ENCODE data around the gene PDS5B. TPM values are rescaled to one million over a fixed set of nuclear protein-coding genes. Genes with fewer than 3 reads are reported as not detected.
A peak's percentile ranks its signal among the peaks of the same experiment; 100 is the strongest.

The PDS5B gene
- total and polyA plus RNA-seq, 3 experiments from 2014 or later: 39.4 to 55.1 (median 45.4) TPM

DNA sequence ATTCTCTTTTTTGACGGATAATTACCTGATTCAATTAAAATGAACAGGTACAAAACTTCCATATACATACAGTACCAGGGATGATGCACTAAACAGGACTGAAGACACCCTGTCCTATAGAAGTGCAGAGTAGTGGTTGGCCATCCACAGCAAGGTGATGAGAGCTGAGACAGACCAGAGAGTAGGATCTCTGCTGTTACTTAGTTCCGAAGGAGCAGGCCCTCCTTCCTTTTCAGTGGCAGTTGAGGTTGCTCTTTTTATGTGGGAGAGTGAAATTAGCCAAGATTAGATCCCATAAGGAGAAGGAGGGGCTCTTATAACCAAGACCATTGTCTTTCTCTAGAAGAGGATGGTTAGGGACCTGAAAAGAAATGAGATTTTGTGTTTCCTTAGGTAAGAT is 4.0 kb downstream of the PDS5B start:
- no peak overlapping the region for H3K27ac ChIP-seq (ENCODE audit: low read depth, low read length)
- no peak overlapping the region for H3K4me3 ChIP-seq (ENCODE audit: low read length)
- ChIA-PET CTCF (interaction anchor here (0.9 to 1.4 kb wide), 2 partner anchors 49 to 52 kb away, joined by 4 to 5 read pairs; no protein-coding TSS in a partner anchor), POLR2A (no interaction called here)
- H3K4me3 Mint-ChIP-seq: peak overlapping the region in 1 of 7 donors; percentile 14
- no peaks in the 10 kb centered on the region for H3K9me3 Mint-ChIP-seq
- no peaks in the 10 kb centered on the region for H3K9me3 ChIP-seq (ENCODE audit: low read length)
- no peak for DNase-seq
- peaks cover 18% of the 10 kb centered on the region for H3K4me1 ChIP-seq (ENCODE audit: insufficient read depth, low read length)
- peaks cover 0 to 1% of the 10 kb centered on the region in 2 donors for H3K27me3 Mint-ChIP-seq
- H3K27ac Mint-ChIP-seq: peak overlapping the region in 1 of 8 donors; percentile 3
- H3K36me3 Mint-ChIP-seq: peaks cover 0 to 11% (median 0%) of the 10 kb centered on the region in 3 donors
- no peaks in the 10 kb centered on the region for H3K27me3 ChIP-seq (ENCODE audit: insufficient read depth, low read length, poor library complexity, severe bottlenecking)
- peaks cover 58 to 80% (median 77%) of the 10 kb centered on the region in 3 donors for H3K4me1 Mint-ChIP-seq
- no peaks in the 10 kb centered on the region for H3K36me3 ChIP-seq (ENCODE audit: insufficient read depth, low read length)

DNA sequence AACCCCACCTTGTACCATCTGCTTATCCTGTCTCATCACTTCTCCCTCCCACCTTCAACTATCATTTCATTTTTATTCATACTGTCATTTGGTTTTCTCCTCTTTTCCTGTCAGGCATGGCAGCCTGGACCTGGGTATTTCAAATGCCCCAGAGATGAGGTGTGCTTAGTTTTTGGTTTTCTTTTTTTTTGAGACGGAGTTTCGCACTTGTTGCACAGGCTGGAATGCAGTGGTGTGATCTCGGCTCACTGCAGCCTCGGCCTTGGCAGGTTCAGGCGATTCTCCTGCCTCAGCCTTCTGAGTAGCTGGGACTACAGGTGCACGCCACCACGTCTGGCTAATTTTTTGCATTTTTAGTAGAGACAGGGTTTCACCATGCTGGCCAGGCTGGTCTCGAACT is 5.8 kb downstream of the PDS5B start:
- Mint-ChIP-seq H3K4me1 (peaks cover 68 to 90% (median 87%) of the 10 kb centered on the region in 3 donors), H3K36me3 (peaks cover 0 to 7% (median 0%) of the 10 kb centered on the region in 3 donors), H3K4me3 (no peak overlapping the region), H3K27me3 (peaks cover 0 to 1% of the 10 kb centered on the region in 2 donors), H3K27ac (no peak overlapping the region), H3K9me3 (no peaks in the 10 kb centered on the region)
- H3K36me3 ChIP-seq (ENCODE audit: insufficient read depth, low read length): no peaks in the 10 kb centered on the region
- ChIA-PET POLR2A (no interaction called here), CTCF (interaction anchor here (1.0 kb wide), 1 partner anchor 11 kb away, joined by 3 read pairs; no protein-coding TSS in a partner anchor)
- peaks cover 22% of the 10 kb centered on the region for H3K4me1 ChIP-seq (ENCODE audit: insufficient read depth, low read length)
- no peaks in the 10 kb centered on the region for H3K27me3 ChIP-seq (ENCODE audit: insufficient read depth, low read length, poor library complexity, severe bottlenecking)
- no peaks in the 10 kb centered on the region for H3K9me3 ChIP-seq (ENCODE audit: low read length)
- no peak overlapping the region for H3K4me3 ChIP-seq (ENCODE audit: low read length)
- H3K27ac ChIP-seq (ENCODE audit: low read depth, low read length): no peak overlapping the region
- DNase-seq: no peak

DNA sequence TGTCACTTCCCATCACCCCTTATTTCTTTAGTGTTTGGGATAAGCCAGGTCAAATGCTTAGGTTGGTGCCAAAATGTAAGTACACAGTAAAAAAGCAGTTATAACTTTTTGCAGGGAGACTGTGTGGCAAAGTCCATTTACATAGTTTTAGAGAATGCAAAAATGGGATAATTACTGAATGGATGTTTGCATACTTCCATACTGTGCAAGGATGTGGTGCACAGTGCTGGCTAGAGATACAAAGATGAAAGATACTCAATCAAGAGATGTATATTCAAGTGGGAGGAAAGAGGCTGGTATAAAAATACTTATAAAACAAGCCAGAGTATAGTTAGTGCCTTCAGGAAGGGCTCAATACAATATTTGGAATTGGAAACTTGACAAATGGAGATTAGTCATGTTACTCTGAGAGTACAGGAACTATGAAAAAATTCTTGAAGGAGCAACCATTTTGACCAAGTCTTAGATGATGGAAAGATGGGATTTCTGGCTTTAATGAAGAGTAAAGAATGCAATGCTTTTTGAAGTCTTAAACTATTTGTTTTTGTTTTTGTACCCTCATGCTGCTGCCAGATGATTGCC is 8.0 kb downstream of the PDS5B start:
- peak overlapping the region in 1 of 8 donors; percentile 2 for H3K27ac Mint-ChIP-seq
- no peak overlapping the region for H3K4me3 Mint-ChIP-seq
- Histone ChIP-seq H3K4me1 (ENCODE audit: insufficient read depth, low read length) (peaks cover 20% of the 10 kb centered on the region), H3K36me3 (ENCODE audit: insufficient read depth, low read length) (no peaks in the 10 kb centered on the region), H3K9me3 (ENCODE audit: low read length) (no peaks in the 10 kb centered on the region), H3K27ac (ENCODE audit: low read depth, low read length) (no peak overlapping the region), H3K4me3 (ENCODE audit: low read length) (no peak overlapping the region), H3K27me3 (ENCODE audit: insufficient read depth, low read length, poor library complexity, severe bottlenecking) (no peaks in the 10 kb centered on the region)
- no peaks in the 10 kb centered on the region for H3K36me3 Mint-ChIP-seq
- peaks cover 51 to 69% (median 69%) of the 10 kb centered on the region in 3 donors for H3K4me1 Mint-ChIP-seq
- ChIA-PET CTCF (interaction anchor here (1.0 kb wide), 1 partner anchor 13 kb away, joined by 4 read pairs; no protein-coding TSS in a partner anchor), POLR2A (no interaction called here)
- no peaks in the 10 kb centered on the region for H3K27me3 Mint-ChIP-seq
- DNase-seq: no peak
- H3K9me3 Mint-ChIP-seq: no peaks in the 10 kb centered on the region

GRCh38 chr13:32595306-32595705 is 9.1 kb downstream of the PDS5B start:
- Mint-ChIP-seq H3K9me3 (no peaks in the 10 kb centered on the region), H3K4me1 (peaks cover 50 to 66% (median 66%) of the 10 kb centered on the region in 3 donors), H3K36me3 (peaks cover 0 to 4% (median 0%) of the 10 kb centered on the region in 3 donors), H3K4me3 (no peak overlapping the region), H3K27me3 (no peaks in the 10 kb centered on the region), H3K27ac (no peak overlapping the region)
- ChIA-PET CTCF (interaction anchor here (0.6 to 1.3 kb wide), 3 partner anchors 8 to 990 kb away, joined by 3 to 4 read pairs (median 3); partner anchors contain the start of gene PDS5B), POLR2A (no interaction called here)
- H3K27ac ChIP-seq (ENCODE audit: low read depth, low read length): no peak overlapping the region
- peaks cover 14% of the 10 kb centered on the region for H3K4me1 ChIP-seq (ENCODE audit: insufficient read depth, low read length)
- no peaks in the 10 kb centered on the region for H3K9me3 ChIP-seq (ENCODE audit: low read length)
- H3K4me3 ChIP-seq (ENCODE audit: low read length): no peak overlapping the region
- H3K36me3 ChIP-seq (ENCODE audit: insufficient read depth, low read length): no peaks in the 10 kb centered on the region
- DNase-seq: no peak
- no peaks in the 10 kb centered on the region for H3K27me3 ChIP-seq (ENCODE audit: insufficient read depth, low read length, poor library complexity, severe bottlenecking)

GRCh38 chr13:32600890-32601289 is 14.6 kb downstream of the PDS5B start:
- H3K4me1 ChIP-seq (ENCODE audit: insufficient read depth, low read length): peaks cover 5% of the 10 kb centered on the region
- no peaks in the 10 kb centered on the region for H3K36me3 ChIP-seq (ENCODE audit: insufficient read depth, low read length)
- CTCF ChIA-PET: interaction anchor here (1.1 to 2.2 kb wide), 3 partner anchors 15 to 42 kb away, joined by 3 to 8 read pairs (median 3); partner anchors contain the start of gene PDS5B
- no peak overlapping the region for H3K4me3 Mint-ChIP-seq
- no peaks in the 10 kb centered on the region for H3K27me3 ChIP-seq (ENCODE audit: insufficient read depth, low read length, poor library complexity, severe bottlenecking)
- peaks cover 4 to 17% (median 8%) of the 10 kb centered on the region in 5 donors for H3K9me3 Mint-ChIP-seq
- H3K27ac ChIP-seq (ENCODE audit: low read depth, low read length): no peak overlapping the region
- no peak overlapping the region for H3K4me3 ChIP-seq (ENCODE audit: low read length)
- POLR2A ChIA-PET: no interaction called here
- H3K9me3 ChIP-seq (ENCODE audit: low read length): no peaks in the 10 kb centered on the region
- peaks cover 0 to 17% (median 8%) of the 10 kb centered on the region in 3 donors for H3K36me3 Mint-ChIP-seq
- H3K4me1 Mint-ChIP-seq: peaks cover 49 to 66% (median 62%) of the 10 kb centered on the region in 3 donors
- H3K27ac Mint-ChIP-seq: peak overlapping the region in 1 of 8 donors; percentile 27
- no peaks in the 10 kb centered on the region for H3K27me3 Mint-ChIP-seq
- DNase-seq: no peak

- H3K4me3 ChIP-seq (ENCODE audit: low read length): no peak overlapping the region
- no peak overlapping the region for H3K27ac ChIP-seq (ENCODE audit: low read depth, low read length)
- H3K4me1 ChIP-seq (ENCODE audit: insufficient read depth, low read length): no peaks in the 10 kb centered on the region
- Mint-ChIP-seq H3K27ac (peak overlapping the region in 1 of 8 donors; percentile 2), H3K4me1 (peaks cover 61 to 82% (median 74%) of the 10 kb centered on the region in 3 donors), H3K36me3 (peaks cover 5 to 36% (median 15%) of the 10 kb centered on the region in 3 donors), H3K4me3 (no peak overlapping the region), H3K9me3 (peaks cover 2 to 26% (median 20%) of the 10 kb centered on the region in 5 donors), H3K27me3 (no peaks in the 10 kb centered on the region)
- no peaks in the 10 kb centered on the region for H3K36me3 ChIP-seq (ENCODE audit: insufficient read depth, low read length)
- CTCF ChIA-PET: interaction anchor here (1.1 kb wide), 1 partner anchor 42 kb away, joined by 3 read pairs; no protein-coding TSS in a partner anchor
- POLR2A ChIA-PET: no interaction called here
- no peaks in the 10 kb centered on the region for H3K27me3 ChIP-seq (ENCODE audit: insufficient read depth, low read length, poor library complexity, severe bottlenecking)
- no peaks in the 10 kb centered on the region for H3K9me3 ChIP-seq (ENCODE audit: low read length)
- no peak for DNase-seq
Measured at GRCh38 chr13:32609428-32609827, 23.2 kb downstream of the PDS5B start.

DNA sequence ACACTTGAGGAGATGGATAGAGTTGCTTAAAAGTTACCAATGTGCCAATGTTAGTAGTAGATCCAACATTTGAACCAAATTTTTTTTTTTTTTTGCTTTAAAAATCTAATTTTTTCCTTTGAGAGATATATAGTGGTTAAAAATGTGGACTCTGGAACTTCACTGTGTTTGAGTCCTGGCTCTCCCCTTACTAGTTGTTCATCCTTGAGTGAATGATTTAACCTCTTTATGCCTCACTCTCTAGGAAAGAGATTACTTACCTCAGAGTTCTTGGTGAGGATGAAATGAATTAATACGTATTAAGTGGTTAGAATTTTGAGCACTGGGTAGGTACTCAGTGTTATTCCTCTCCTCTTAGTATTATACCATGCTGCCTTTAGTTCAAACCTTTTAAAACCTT is 24.3 kb downstream of the PDS5B start:
- Mint-ChIP-seq H3K27ac (peak overlapping the region in 1 of 8 donors; percentile 0), H3K4me1 (peaks cover 52 to 83% (median 76%) of the 10 kb centered on the region in 3 donors), H3K27me3 (no peaks in the 10 kb centered on the region), H3K36me3 (peaks cover 5 to 28% (median 14%) of the 10 kb centered on the region in 3 donors), H3K4me3 (no peak overlapping the region), H3K9me3 (peaks cover 2 to 21% (median 13%) of the 10 kb centered on the region in 5 donors)
- no peaks in the 10 kb centered on the region for H3K36me3 ChIP-seq (ENCODE audit: insufficient read depth, low read length)
- POLR2A ChIA-PET: no interaction called here
- H3K27me3 ChIP-seq (ENCODE audit: insufficient read depth, low read length, poor library complexity, severe bottlenecking): no peaks in the 10 kb centered on the region
- H3K4me3 ChIP-seq (ENCODE audit: low read length): no peak overlapping the region
- H3K27ac ChIP-seq (ENCODE audit: low read depth, low read length): no peak overlapping the region
- CTCF ChIA-PET: no interaction called here
- no peaks in the 10 kb centered on the region for H3K9me3 ChIP-seq (ENCODE audit: low read length)
- no peaks in the 10 kb centered on the region for H3K4me1 ChIP-seq (ENCODE audit: insufficient read depth, low read length)
- no peak for DNase-seq

- ChIA-PET POLR2A (no interaction called here), CTCF (no interaction called here)
- DNase-seq: no peak
- H3K4me1 Mint-ChIP-seq: peaks cover 50 to 79% (median 76%) of the 10 kb centered on the region in 3 donors
- peaks cover 2 to 17% (median 10%) of the 10 kb centered on the region in 5 donors for H3K9me3 Mint-ChIP-seq
- H3K27ac Mint-ChIP-seq: peak overlapping the region in 1 of 8 donors; percentile 75
- peaks cover 5 to 24% (median 12%) of the 10 kb centered on the region in 3 donors for H3K36me3 Mint-ChIP-seq
- H3K27me3 Mint-ChIP-seq: no peaks in the 10 kb centered on the region
- Histone ChIP-seq H3K27ac (ENCODE audit: low read depth, low read length) (no peak overlapping the region), H3K36me3 (ENCODE audit: insufficient read depth, low read length) (no peaks in the 10 kb centered on the region), H3K9me3 (ENCODE audit: low read length) (no peaks in the 10 kb centered on the region), H3K4me3 (ENCODE audit: low read length) (no peak overlapping the region), H3K27me3 (ENCODE audit: insufficient read depth, low read length, poor library complexity, severe bottlenecking) (no peaks in the 10 kb centered on the region), H3K4me1 (ENCODE audit: insufficient read depth, low read length) (no peaks in the 10 kb centered on the region)
- no peak overlapping the region for H3K4me3 Mint-ChIP-seq
Measured at GRCh38 chr13:32610977-32611376, 24.7 kb downstream of the PDS5B start.
